ENCODE data around the gene LRIT2. TPM values are rescaled to one million over a fixed set of nuclear protein-coding genes. Genes with fewer than 3 reads are reported as not detected.

The LRIT2 gene
- total RNA-seq, 1 experiment from 2014 or later: not detected

GRCh38 chr10:84204610-84205009, 20.7 kb downstream of the LRIT2 start:
- no TSS peak for BruUV-seq (replicated peaks)
- no peak for TF ChIP-seq POLR2AphosphoS5 (IDR thresholded peaks at IDR 0.05; ENCODE audit: low read depth, low read length)
- TF ChIP-seq CTCF (IDR thresholded peaks at IDR 0.05): no peak
- no peak for TF ChIP-seq REST (IDR thresholded peaks at IDR 0.05; ENCODE audit: insufficient read depth in 1 of 2, low read depth in 2 of 2, low read length in 1 of 2)
- no peak for TF ChIP-seq SIN3A (IDR thresholded peaks at IDR 0.05; ENCODE audit: borderline replicate concordance, insufficient read depth, low read depth, low read length)
- TF ChIP-seq TCF7L2 (IDR thresholded peaks at IDR 0.05; ENCODE audit: low read depth, low read length): no peak
- DNase-seq (ENCODE audit: low read depth, low spot score) (no peak), ATAC-seq (no peak)
- ChIA-PET CTCF (interaction anchor here (0.8 to 1.4 kb wide), 2 partner anchors 32 to 57 kb away, joined by 4 to 8 read pairs; no protein-coding TSS in a partner anchor), POLR2A (no interaction called here)
- Histone ChIP-seq H3K9me3 (ENCODE audit: control insufficient read depth, insufficient read depth, low read depth, low read length) (no peaks in the 10 kb centered on the region), H3K4me3 (ENCODE audit: low read depth in 2 of 2, low read length in 2 of 2) (no peak overlapping the region), H3K27ac (ENCODE audit: low read length) (no peak overlapping the region), H3K36me3 (ENCODE audit: control insufficient read depth, insufficient read depth, low read length) (no peaks in the 10 kb centered on the region), H3K4me1 (ENCODE audit: control insufficient read depth, insufficient read depth, low read length) (no peaks in the 10 kb centered on the region), H3K27me3 (ENCODE audit: control insufficient read depth, insufficient read depth, low read length) (peaks cover 20% of the 10 kb centered on the region)
- intact Hi-C loops (cut with micrococcal nuclease; ENCODE audit: unreplicated experiment) (loop anchor here (5.0 kb wide), 1 partner anchor 57 kb away; no protein-coding TSS in a partner anchor), in situ Hi-C loops (cut with HindIII; ENCODE audit: low pct_unique_long_range_greater_than_20kb, low sequenced_read_pairs) (no loop called here)

DNA sequence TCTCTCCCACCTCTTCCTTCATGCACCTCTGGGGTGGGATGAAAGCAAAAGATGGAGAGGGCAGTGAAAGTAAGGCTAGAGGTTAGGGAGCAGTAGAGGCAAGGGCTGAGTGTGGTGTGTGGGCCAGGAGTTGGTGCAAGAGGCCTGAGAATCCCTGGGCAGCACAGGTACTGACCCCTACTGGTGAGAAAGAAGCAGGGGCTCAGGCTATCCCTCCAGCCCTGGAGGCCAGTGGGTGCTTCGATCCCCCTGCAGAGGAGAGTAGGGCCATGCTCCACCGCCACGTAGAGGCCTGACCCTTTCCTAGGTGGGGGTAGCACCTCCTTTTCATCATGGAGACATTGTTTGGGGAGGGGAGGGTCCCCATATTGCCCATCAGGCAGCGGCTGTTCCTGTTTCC, 21.2 kb downstream of the LRIT2 start:
- no peaks in the 10 kb centered on the region for H3K4me1 ChIP-seq (ENCODE audit: control insufficient read depth, insufficient read depth, low read length)
- in situ Hi-C loops (cut with HindIII; ENCODE audit: low pct_unique_long_range_greater_than_20kb, low sequenced_read_pairs): no loop called here
- no peak for ATAC-seq
- H3K9me3 ChIP-seq (ENCODE audit: control insufficient read depth, insufficient read depth, low read depth, low read length): no peaks in the 10 kb centered on the region
- ChIA-PET CTCF (interaction anchor here (1.4 kb wide), 1 partner anchor 56 kb away, joined by 4 read pairs; no protein-coding TSS in a partner anchor), POLR2A (no interaction called here)
- H3K27ac ChIP-seq (ENCODE audit: low read length): no peak overlapping the region
- intact Hi-C loops (cut with micrococcal nuclease; ENCODE audit: unreplicated experiment): no loop called here
- no peak overlapping the region for H3K4me3 ChIP-seq (ENCODE audit: low read depth in 2 of 2, low read length in 2 of 2)
- TF ChIP-seq CTCF (IDR thresholded peaks at IDR 0.05) (peak; percentile 73), SIN3A (IDR thresholded peaks at IDR 0.05; ENCODE audit: borderline replicate concordance, insufficient read depth, low read depth, low read length) (no peak)
- no peak for DNase-seq (ENCODE audit: low read depth, low spot score)
- H3K27me3 ChIP-seq (ENCODE audit: control insufficient read depth, insufficient read depth, low read length): peaks cover 16% of the 10 kb centered on the region
- no peaks in the 10 kb centered on the region for H3K36me3 ChIP-seq (ENCODE audit: control insufficient read depth, insufficient read depth, low read length)
- no TSS peak for BruUV-seq (replicated peaks)
